Measurements from ENCODE around the gene OR6J1. TPM values are rescaled to one million over a fixed set of nuclear protein-coding genes. Genes with fewer than 3 reads are reported as not detected.
"Not testable (repeated sequence)": the region's sequence is repeated elsewhere in the genome, so short reads cannot be mapped to it uniquely, and the experiment has no call there.

Gene OR6J1
- total RNA-seq (under 1 TPM in 1 of 7 donors, not detected in 6; 0.05 TPM), polyA plus RNA-seq (not detected)
- long read RNA-seq, donor 1: 0 reads
- long read RNA-seq, donor 2: 0 reads
- long read RNA-seq, donor 3: 0 reads

GRCh38 chr14:22644305-22644635 is at the start of gene OR6J1:
TSS of gene OR6J1 (minus strand) at chr14:22644352. CDS start at chr14:22634811, 9,541 bp downstream.
- H3K27ac ChIP-seq: no peak within 1 kb of the TSS
- no peaks in the 10 kb centered on the region for H3K4me1 ChIP-seq (ENCODE audit: insufficient read depth)
- no peaks in the 10 kb centered on the region for H3K27me3 ChIP-seq
- no peak for DNase-seq
- H3K4me3 ChIP-seq: no peak within 1 kb of the TSS
- 50 to 61% (median 56%) methylated on average over 1 of the region's 1 CpG for WGBS, 3 donors
- intact Hi-C loops (cut with DNase I): no loop called here
- TF ChIP-seq EP300 (IDR thresholded peaks at IDR 0.05): no peak
- no peak for TF ChIP-seq CTCF (IDR thresholded peaks at IDR 0.05)
- TF ChIP-seq POLR2A (IDR thresholded peaks at IDR 0.05): no peak
- no peaks in the 10 kb centered on the region for H3K36me3 ChIP-seq
- no peaks in the 10 kb centered on the region for H3K9me3 ChIP-seq

GRCh38 chr14:22692194-22692593 is 48.0 kb upstream of the OR6J1 start:
- TF ChIP-seq POLR2A (IDR thresholded peaks at IDR 0.05) (no peak), EP300 (IDR thresholded peaks at IDR 0.05) (no peak), CTCF (IDR thresholded peaks at IDR 0.05) (no peak)
- intact Hi-C loops (cut with DNase I): no loop called here
- H3K27ac ChIP-seq: no peak overlapping the region

GRCh38 chr14:22691171-22691570 is 47.0 kb upstream of the OR6J1 start:
- no peak for DNase-seq
- WGBS, 3 donors: 50 to 63% (median 51%) methylated on average over 2 of the region's 2 CpGs
- intact Hi-C loops (cut with DNase I): no loop called here
- H3K4me1 ChIP-seq (ENCODE audit: insufficient read depth): no peaks in the 10 kb centered on the region
- no peaks in the 10 kb centered on the region for H3K36me3 ChIP-seq
- no peak for TF ChIP-seq POLR2A (IDR thresholded peaks at IDR 0.05)
- TF ChIP-seq EP300 (IDR thresholded peaks at IDR 0.05): no peak
- TF ChIP-seq CTCF (IDR thresholded peaks at IDR 0.05): no peak
- H3K9me3 ChIP-seq: no peaks in the 10 kb centered on the region
- H3K27ac ChIP-seq: no peak overlapping the region
- H3K4me3 ChIP-seq: no peak overlapping the region
- H3K27me3 ChIP-seq: no peaks in the 10 kb centered on the region

More at GRCh38 chr14:22692194-22692593, 48.0 kb upstream of the OR6J1 start:
- Histone ChIP-seq H3K4me1 (ENCODE audit: insufficient read depth) (no peaks in the 10 kb centered on the region), H3K27me3 (no peaks in the 10 kb centered on the region), H3K36me3 (no peaks in the 10 kb centered on the region), H3K9me3 (no peaks in the 10 kb centered on the region), H3K4me3 (no peak overlapping the region)
- DNase-seq: no peak

GRCh38 chr14:22689199-22689598 is 45.0 kb upstream of the OR6J1 start:
- TF ChIP-seq CTCF (IDR thresholded peaks at IDR 0.05) (no peak), EP300 (IDR thresholded peaks at IDR 0.05) (no peak), POLR2A (IDR thresholded peaks at IDR 0.05) (no peak)
- no peaks in the 10 kb centered on the region for H3K4me1 ChIP-seq (ENCODE audit: insufficient read depth)
- no peak overlapping the region for H3K27ac ChIP-seq
- H3K36me3 ChIP-seq: no peaks in the 10 kb centered on the region
- H3K9me3 ChIP-seq: no peaks in the 10 kb centered on the region
- intact Hi-C loops (cut with DNase I): no loop called here
- DNase-seq: no peak
- whole genome bisulfite sequencing, 3 donors: 52 to 58% (median 55%) methylated on average over 1 of the region's 1 CpG
- no peak overlapping the region for H3K4me3 ChIP-seq
- no peaks in the 10 kb centered on the region for H3K27me3 ChIP-seq

- 86 to 90% (median 88%) methylated on average over 3 of the region's 3 CpGs for WGBS, 3 donors
- H3K9me3 ChIP-seq; H3K27me3 ChIP-seq; DNase-seq; H3K36me3 ChIP-seq; H3K4me3 ChIP-seq; H3K4me1 ChIP-seq (ENCODE audit: insufficient read depth); H3K27ac ChIP-seq; intact Hi-C loops (cut with DNase I): not testable (repeated sequence)
Measured at GRCh38 chr14:22687969-22688368, 43.8 kb upstream of the OR6J1 start.

- H3K9me3 ChIP-seq; H3K27ac ChIP-seq; H3K27me3 ChIP-seq; H3K4me1 ChIP-seq (ENCODE audit: insufficient read depth); DNase-seq; H3K36me3 ChIP-seq; intact Hi-C loops (cut with DNase I); H3K4me3 ChIP-seq: not testable (repeated sequence)
- WGBS, 3 donors: 18 to 34% (median 29%) methylated on average over 6 of the region's 6 CpGs
Measured at GRCh38 chr14:22686176-22686611, 42.0 kb upstream of the OR6J1 start.
